Dedifferentiated amniotic fluid mesenchymal stem cell (primary cell): ENCODE data around the gene C22orf42.
"Not testable (repeated sequence)": the region's sequence is repeated elsewhere in the genome, so short reads cannot be mapped to it uniquely, and the experiment has no call there.

Experiments used
- DNase-seq: peaks from one replicate; pipeline ENCODE4 v3.0.0-alpha.2; 2016; ENCODE audit errors: extremely low spot score

The C22orf42 gene

GRCh38 chr22:32135958-32136357 lies 23.1 kb downstream of the C22orf42 start:
- DNase-seq: not testable (repeated sequence)

GRCh38 chr22:32134796-32135195 lies 24.3 kb downstream of the C22orf42 start:
- DNase-seq: not testable (repeated sequence)

DNA sequence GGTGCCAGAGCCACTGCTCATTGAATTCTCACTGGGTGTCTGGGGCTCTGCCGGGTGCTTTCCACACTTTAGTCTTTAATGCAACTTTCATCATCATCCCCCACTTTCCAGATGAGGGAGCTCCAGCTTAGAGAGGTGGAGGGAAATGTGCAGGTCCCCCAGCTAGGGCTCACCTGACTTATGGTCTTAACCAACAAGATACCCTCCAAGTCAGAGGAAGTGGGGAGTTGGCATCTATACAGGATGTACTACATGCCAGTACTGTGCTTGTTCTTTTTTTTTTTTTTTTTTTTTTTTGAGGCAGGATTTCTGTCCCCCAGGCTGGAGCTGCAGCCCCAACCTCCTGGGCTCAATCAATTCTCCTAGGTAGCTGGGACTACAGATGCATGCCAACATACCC lies 26.3 kb downstream of the C22orf42 start:
- no peak for DNase-seq

DNA sequence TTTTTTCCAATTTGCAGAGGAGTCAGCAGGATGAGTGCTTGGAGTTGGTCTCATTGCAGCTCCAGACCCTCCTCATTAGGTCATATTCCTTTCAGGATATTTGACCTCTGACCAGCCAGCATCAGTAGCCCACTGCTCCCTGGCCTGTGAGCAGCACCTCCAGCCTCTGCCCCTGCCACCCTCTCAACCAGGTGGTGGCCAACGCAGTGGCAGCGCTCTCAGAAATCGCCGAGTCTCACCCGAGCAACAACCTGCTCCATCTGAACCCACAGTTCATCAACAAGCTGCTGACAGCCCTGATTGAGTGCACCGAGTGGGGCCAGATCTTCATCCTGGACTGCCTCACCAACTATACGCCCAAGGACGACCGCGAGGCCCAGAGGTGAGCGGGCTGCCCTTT lies 27.0 kb downstream of the C22orf42 start:
- no peak for DNase-seq

GRCh38 chr22:32130464-32130863 lies 28.6 kb downstream of the C22orf42 start:
- DNase-seq: no peak

- no peak for DNase-seq
Observed at GRCh38 chr22:32127904-32128303, 31.2 kb downstream of the C22orf42 start.

DNA sequence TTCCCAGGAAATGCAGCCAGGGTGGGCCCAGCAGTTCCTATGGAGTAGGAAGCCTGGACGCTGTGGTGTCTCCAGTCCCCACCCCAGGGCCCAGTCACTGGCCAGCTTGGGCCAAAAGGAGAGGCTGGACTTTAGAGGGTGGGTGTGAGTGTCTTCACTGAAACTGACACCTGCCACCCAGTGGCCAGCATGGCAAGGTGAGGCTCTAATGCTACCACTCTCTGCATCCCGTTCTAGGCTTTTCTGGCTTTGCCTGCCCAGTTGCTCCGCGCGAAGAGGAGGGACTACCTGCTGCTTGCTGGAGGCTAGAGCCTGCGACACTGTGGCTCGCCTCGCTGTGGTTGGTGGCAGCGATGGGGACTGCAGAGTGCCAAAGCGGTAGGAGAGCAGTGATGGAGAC lies 35.4 kb downstream of the C22orf42 start:
- no peak for DNase-seq

DNA sequence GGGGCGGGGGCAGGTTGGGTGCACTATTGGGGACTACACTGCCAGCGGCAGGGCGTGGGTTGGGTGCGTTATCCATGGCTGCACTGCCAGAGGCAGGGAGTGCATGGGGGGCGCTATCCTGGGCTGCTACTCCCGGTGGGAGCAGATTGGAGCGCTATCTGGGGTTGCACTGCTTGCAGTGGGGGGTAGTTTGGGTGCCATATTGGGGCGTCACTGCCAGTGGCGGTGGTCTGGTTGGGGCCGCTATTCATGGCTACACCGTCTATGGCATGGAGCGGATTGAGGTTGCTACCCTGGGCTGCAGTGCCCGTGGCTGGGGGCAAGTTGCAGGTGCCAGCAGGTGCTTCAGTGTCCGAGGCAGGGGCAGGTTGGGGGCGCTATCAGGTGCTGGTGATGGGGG lies 36.2 kb downstream of the C22orf42 start:
- DNase-seq: no peak

GRCh38 chr22:32120603-32121002 lies 38.5 kb downstream of the C22orf42 start:
- DNase-seq: no peak

DNA sequence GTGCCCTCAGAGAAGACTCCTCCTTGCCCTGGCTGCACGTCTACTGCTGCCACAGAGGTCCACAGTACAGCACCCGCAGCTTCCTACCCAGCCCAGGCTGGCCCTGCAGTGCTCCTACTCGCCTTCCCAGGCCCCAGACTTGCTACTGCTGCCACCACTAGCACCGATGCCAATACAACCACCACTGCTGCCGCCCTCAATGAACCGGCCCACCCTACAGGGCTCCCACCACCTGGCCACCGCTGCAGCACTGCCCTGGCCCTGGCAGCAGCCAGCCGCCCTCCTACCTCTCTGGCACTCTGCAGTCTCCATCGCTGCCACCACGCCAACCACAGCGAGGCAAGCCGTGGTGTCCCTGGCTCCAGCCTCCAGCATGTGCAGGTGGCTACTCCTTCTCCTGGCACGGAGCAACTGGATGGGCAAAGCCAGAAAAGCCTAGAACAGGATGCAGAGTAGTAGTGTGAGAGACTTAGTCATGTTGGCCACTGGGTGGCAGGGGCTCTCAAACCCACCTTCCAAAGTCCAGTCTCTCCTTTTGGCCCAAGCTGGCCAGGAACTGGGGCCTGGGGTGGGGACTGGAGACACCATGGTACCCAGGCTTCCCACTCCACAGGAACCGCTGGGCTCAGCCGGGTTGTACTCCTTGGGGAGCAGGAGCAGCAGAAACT lies 39.4 kb downstream of the C22orf42 start:
- DNase-seq: no peak

GRCh38 chr22:32112380-32112779 lies 46.7 kb downstream of the C22orf42 start:
- DNase-seq: no peak

DNA sequence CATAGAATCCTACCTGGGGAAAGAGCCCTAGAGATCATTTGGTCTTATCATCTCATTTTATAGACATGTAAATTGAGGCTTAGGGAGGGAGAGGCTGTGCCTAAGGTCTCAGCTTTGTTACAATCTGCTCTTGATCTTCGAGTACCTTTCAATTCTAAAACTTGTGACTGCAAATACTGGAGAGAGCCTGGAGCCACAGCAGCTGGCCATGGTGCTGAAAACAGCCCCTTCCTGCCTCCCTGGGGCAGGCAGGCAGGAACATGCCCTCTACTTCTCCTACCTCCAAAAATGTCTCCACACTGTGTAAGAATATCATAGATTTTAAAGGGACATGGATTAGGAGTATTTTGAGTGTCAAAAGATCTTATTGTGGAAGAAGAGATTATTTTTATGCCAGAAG lies 52.2 kb downstream of the C22orf42 start:
- DNase-seq: no peak

GRCh38 chr22:32103658-32104315 lies 55.3 kb downstream of the C22orf42 start:
- DNase-seq: no peak

GRCh38 chr22:32100711-32101110 lies 58.4 kb downstream of the C22orf42 start:
- no peak for DNase-seq
